ENCODE results near the gene RALGAPA2. TPM values are rescaled to one million over a fixed set of nuclear protein-coding genes. Genes with fewer than 3 reads are reported as not detected.

Gene RALGAPA2
- total and polyA plus RNA-seq, 2 of the 13 experiments (the other 11 are each of a cell fraction or from before 2014, with no cell fraction given): 13.8 to 17.7 TPM

DNA sequence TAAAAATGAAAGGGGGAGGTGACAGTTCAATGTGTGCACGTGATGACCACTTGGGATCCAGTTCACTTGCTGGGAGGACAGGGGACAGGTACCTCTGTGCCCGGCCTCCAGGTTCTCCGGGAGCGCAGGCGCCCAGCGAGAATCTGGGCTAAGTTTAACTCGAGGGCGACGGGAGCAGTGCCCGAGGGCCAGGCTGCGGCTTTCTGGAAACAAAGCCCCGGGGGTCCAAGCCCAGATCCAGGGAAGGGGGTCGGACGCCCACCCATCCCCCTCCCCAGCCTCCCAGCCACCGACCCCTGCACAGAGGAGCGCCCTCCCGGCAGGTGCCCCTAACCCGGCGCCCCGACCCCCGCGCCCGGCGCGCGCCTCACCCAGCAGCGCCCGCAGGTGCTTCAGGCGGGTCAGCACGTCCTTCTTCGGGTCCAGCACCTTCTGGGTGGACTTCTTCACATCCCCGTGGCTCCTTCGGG lies 405 bp downstream of the RALGAPA2 start (continued):
- TF ChIP-seq ZNF646 (CRISPR knock-in tag; IDR thresholded peaks at IDR 0.05) (no peak), ZNF879 (CRISPR knock-in tag; IDR thresholded peaks at IDR 0.05) (no peak), FOXJ3 (CRISPR knock-in tag; IDR thresholded peaks at IDR 0.05; ENCODE audit: borderline replicate concordance) (no peak), CEBPZ (IDR thresholded peaks at IDR 0.05; ENCODE audit: low read length) (no peak), BATF2 (CRISPR knock-in tag; IDR thresholded peaks at IDR 0.05) (no peak), ZFP1 (CRISPR knock-in tag; IDR thresholded peaks at IDR 0.05) (no peak), KAT7 (CRISPR knock-in tag; IDR thresholded peaks at IDR 0.05; ENCODE audit: borderline replicate concordance) (0 out of 2 replicates have a peak, but pooled peaks have one; percentile 15), ZMYM4 (CRISPR knock-in tag; IDR thresholded peaks at IDR 0.05) (no peak), MXD4 (CRISPR knock-in tag; IDR thresholded peaks at IDR 0.05) (no peak), ZFP91 (CRISPR knock-in tag; IDR thresholded peaks at IDR 0.05; ENCODE audit: borderline replicate concordance) (no peak)
- TF ChIP-seq, protein P1, sequence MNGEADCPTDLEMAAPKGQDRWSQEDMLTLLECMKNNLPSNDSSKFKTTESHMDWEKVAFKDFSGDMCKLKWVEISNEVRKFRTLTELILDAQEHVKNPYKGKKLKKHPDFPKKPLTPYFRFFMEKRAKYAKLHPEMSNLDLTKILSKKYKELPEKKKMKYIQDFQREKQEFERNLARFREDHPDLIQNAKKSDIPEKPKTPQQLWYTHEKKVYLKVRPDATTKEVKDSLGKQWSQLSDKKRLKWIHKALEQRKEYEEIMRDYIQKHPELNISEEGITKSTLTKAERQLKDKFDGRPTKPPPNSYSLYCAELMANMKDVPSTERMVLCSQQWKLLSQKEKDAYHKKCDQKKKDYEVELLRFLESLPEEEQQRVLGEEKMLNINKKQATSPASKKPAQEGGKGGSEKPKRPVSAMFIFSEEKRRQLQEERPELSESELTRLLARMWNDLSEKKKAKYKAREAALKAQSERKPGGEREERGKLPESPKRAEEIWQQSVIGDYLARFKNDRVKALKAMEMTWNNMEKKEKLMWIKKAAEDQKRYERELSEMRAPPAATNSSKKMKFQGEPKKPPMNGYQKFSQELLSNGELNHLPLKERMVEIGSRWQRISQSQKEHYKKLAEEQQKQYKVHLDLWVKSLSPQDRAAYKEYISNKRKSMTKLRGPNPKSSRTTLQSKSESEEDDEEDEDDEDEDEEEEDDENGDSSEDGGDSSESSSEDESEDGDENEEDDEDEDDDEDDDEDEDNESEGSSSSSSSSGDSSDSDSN (CRISPR knock-in tag; IDR thresholded peaks at IDR 0.05): 0 out of 2 replicates have a peak, but pooled peaks have one; percentile 12
- TF ChIP-seq, protein P2, sequence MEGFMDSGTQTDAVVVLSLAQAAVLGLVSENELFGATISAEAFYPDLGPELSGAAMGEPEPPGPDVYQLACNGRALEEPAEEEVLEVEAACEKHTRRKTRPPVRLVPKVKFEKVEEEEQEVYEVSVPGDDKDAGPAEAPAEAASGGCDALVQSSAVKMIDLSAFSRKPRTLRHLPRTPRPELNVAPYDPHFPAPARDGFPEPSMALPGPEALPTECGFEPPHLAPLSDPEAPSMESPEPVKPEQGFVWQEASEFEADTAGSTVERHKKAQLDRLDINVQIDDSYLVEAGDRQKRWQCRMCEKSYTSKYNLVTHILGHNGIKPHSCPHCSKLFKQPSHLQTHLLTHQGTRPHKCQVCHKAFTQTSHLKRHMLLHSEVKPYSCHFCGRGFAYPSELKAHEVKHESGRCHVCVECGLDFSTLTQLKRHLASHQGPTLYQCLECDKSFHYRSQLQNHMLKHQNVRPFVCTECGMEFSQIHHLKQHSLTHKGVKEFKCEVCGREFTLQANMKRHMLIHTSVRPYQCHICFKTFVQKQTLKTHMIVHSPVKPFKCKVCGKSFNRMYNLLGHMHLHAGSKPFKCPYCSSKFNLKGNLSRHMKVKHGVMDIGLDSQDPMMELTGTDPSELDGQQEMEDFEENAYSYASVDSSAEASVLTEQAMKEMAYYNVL (CRISPR knock-in tag; IDR thresholded peaks at IDR 0.05; ENCODE audit: borderline replicate concordance): no peak

All from HepG2 (cell line).